Heart right ventricle (tissue), 16 donors: Measurements from ENCODE around the gene UBALD2. TPM values are rescaled to one million over a fixed set of nuclear protein-coding genes. Genes with fewer than 3 reads are reported as not detected.
"Not testable (repeated sequence)": the region's sequence is repeated elsewhere in the genome, so short reads cannot be mapped to it uniquely, and the experiment has no call there.

ENCODE experiments used
- ATAC-seq, 8 donors: fragments of 200-7000 bp; cut with Tn5 transposase; one replicate each; pipeline ENCODE4 v1.9.1; 2020; ENCODE audit warnings: mild to moderate bottlenecking in 8 of 8, moderate library complexity in 8 of 8, moderate number of reproducible peaks in 1 of 8
- DNase-seq, 2 donors: peaks; one replicate each; pipeline ENCODE4 v3.0.0-alpha.2; 2020
- H3K27ac ChIP-seq, 10 donors: fragments of 200-600 bp; sonication (generic) in 2 of 10; one replicate each; pipeline versions ENCODE4 v1.5.0 to v1.8.0; 2020 to 2022; ENCODE audit warnings: mild to moderate bottlenecking in 3 of 10
- H3K27me3 ChIP-seq, 7 donors: fragments of 200-600 bp; one replicate each; pipeline ENCODE4 v1.8.0; 2021 to 2022; ENCODE audit warnings: mild to moderate bottlenecking in 2 of 7
- H3K36me3 ChIP-seq, 9 donors: fragments of 200-600 bp; sonication (generic) in 1 of 9; one replicate each; pipeline versions ENCODE4 v1.5.0 to v1.8.0; 2020 to 2022; ENCODE audit warnings: mild to moderate bottlenecking in 2 of 9
- H3K4me1 ChIP-seq, 9 donors: fragments of 200-600 bp; sonication (generic) in 1 of 9; one replicate each; pipeline versions ENCODE4 v1.5.0 to v1.8.0; 2020 to 2022; ENCODE audit warnings: mild to moderate bottlenecking in 4 of 9
- H3K4me3 ChIP-seq, 10 donors: fragments of 200-600 bp; sonication (generic) in 2 of 10; one replicate each; pipeline versions ENCODE4 v1.5.0 to v1.8.0; 2020 to 2022; ENCODE audit warnings: mild to moderate bottlenecking in 7 of 10, moderate library complexity in 2 of 10
- H3K9me3 ChIP-seq, 11 donors: fragments of 200-600 bp in 10 of 11; sonication (generic) in 2 of 11; one replicate each; pipeline versions ENCODE4 v1.5.0 to v1.8.0; 2013 to 2022; ENCODE audit warnings: mild to moderate bottlenecking in 2 of 11, control low read depth in 1 of 11, moderate library complexity in 1 of 11
- CTCF ChIP-seq, 9 donors: fragments of 200-600 bp; sonication (generic) in 2 of 9; IDR thresholded peaks; one replicate each; pipeline versions ENCODE4 v1.5.0 to v1.8.0; 2021 to 2022; ENCODE audit warnings: antibody characterized with exemption in 9 of 9, mild to moderate bottlenecking in 5 of 9, moderate library complexity in 1 of 9
- WGBS, 2 donors: extraction: QIAGEN DNeasy Blood & Tissue Kit; methylation state at CpG; one replicate each; pipeline ENCODE4 v1.1.7; 2013; ENCODE audit warnings: inconsistent platforms in 1 of 2; 5-methylcytosine and 5-hydroxymethylcytosine counted together
- intact Hi-C, 10 donors: fragments of 100-400 bp; cut with DNase I; formaldehyde crosslinking; loops; one replicate each; pipeline versions ENCODE4 v1.11.1 to v1.14.2; 2022
- polyA plus RNA-seq, 2 donors: library from polyadenylated mRNA; stranded (reverse); fragments of 200-250 nt; gene quantifications; one replicate each; pipeline ENCODE4 v1.2.3, GENCODE V29; 2013
- total RNA-seq, 10 donors: library from RNA; stranded (reverse); fragmentation: NEBNext Ultra II Directional in 3 of 10; extraction: Animal tissue kit (Norgen Biotek cat#: 25700) in 3 of 10; gene quantifications; one replicate each; pipeline versions ENCODE4 v1.2.1 to v1.2.4, GENCODE V29; 2021 to 2023
- donor health status: Arrhythmogenic right ventricular cardiomyopathy.
- donor health status: ischemic (EF 13 %, LVEDD 7.1; RV severe dilation, severe dysfunction).
- donor health status: healthy with polysubstance abuse.
- donor health status: DM: no; HTN: yes; CAD: no.
- donor health status: DM: no; HTN: no; CAD: no.
- donor health status: ischemic (EF 25% LVEDD 6.9; RV normal size, moderate dysfunction).
- donor health status: ischemic (EF 25% LVEDD 5.7; RV mildly dilated, moderate dysfunction).
- donor health status: healthy.
- donor health status: DM: yes; HTN: yes; CAD: no.
- donor health status: Ischemic cardiomyopathy.
- donor health status: ischemic (EF 35%, LVEDD 5.7; RV mildly dilated, moderate dysfunction).
- donor health status: nonischemic (EF 11% LVEDD 7.7; RV severe dilation, severe dysfunction).
- donor health status: DM: yes; HTN: yes; CAD: no.
- donor health status: PGD.
- donor health status: ischemic (EF 29% LVEDD 5.4; RV normal size, mild dysfunction).
- donor health status: nonischemic (EF 23%, LVEDD 6.1; RV moderate dilation, normal function).

UBALD2 gene
- total and polyA plus RNA-seq, 12 donors: 13.3 to 50.7 (median 26.5) TPM

- DNase-seq (no peak), ATAC-seq (no peak)
- Histone ChIP-seq H3K9me3 (no peaks in the 10 kb centered on the region), H3K27ac (peak overlapping the region in 1 of 10 donors; percentile 89), H3K27me3 (no peaks in the 10 kb centered on the region), H3K36me3 (no peaks in the 10 kb centered on the region), H3K4me1 (peaks cover 0 to 31% (median 11%) of the 10 kb centered on the region in 9 donors), H3K4me3 (no peak overlapping the region)
- intact Hi-C loops: no loop called here
- no peak for TF ChIP-seq CTCF (IDR thresholded peaks at IDR 0.05)
- 89 to 92% methylated on average over 7 of the region's 7 CpGs for WGBS, 2 donors
Observed at GRCh38 chr17:76253841-76254240, 11.3 kb upstream of the UBALD2 start.

GRCh38 chr17:76254275-76254674 is 10.9 kb upstream of the UBALD2 start:
- Histone ChIP-seq H3K36me3 (no peaks in the 10 kb centered on the region), H3K27ac (no peak overlapping the region), H3K9me3 (no peaks in the 10 kb centered on the region), H3K27me3 (no peaks in the 10 kb centered on the region), H3K4me1 (peaks cover 0 to 33% (median 14%) of the 10 kb centered on the region in 9 donors), H3K4me3 (no peak overlapping the region)
- intact Hi-C loops: no loop called here
- 90 to 93% methylated on average over 5 of the region's 5 CpGs for WGBS, 2 donors
- DNase-seq (no peak), ATAC-seq (no peak)
- no peak for TF ChIP-seq CTCF (IDR thresholded peaks at IDR 0.05)

- ATAC-seq: no peak
- 83 to 84% methylated on average over 6 of the region's 6 CpGs for WGBS, 2 donors
- intact Hi-C loops: no loop called here
- Histone ChIP-seq H3K27me3 (no peaks in the 10 kb centered on the region), H3K27ac (peak overlapping the region in 1 of 10 donors; percentile 7), H3K9me3 (no peaks in the 10 kb centered on the region), H3K4me1 (peaks cover 0 to 47% (median 16%) of the 10 kb centered on the region in 9 donors), H3K4me3 (no peak overlapping the region), H3K36me3 (no peaks in the 10 kb centered on the region)
- no peak for DNase-seq
- no peak for TF ChIP-seq CTCF (IDR thresholded peaks at IDR 0.05)
Observed at GRCh38 chr17:76255801-76256429, 9.2 kb upstream of the UBALD2 start.

GRCh38 chr17:76256430-76257050 is 8.6 kb upstream of the UBALD2 start:
- H3K27me3 ChIP-seq, intact Hi-C loops, H3K36me3 ChIP-seq, ATAC-seq, DNase-seq, H3K9me3 ChIP-seq, H3K4me3 ChIP-seq: not testable (repeated sequence)
- Histone ChIP-seq H3K27ac (peak overlapping the region in 1 of 10 donors; percentile 7), H3K4me1 (peaks cover 0 to 47% (median 16%) of the 10 kb centered on the region in 9 donors)
- WGBS, 2 donors: 79 to 80% methylated on average over 19 of the region's 19 CpGs

GRCh38 chr17:76260220-76260619 is 4.9 kb upstream of the UBALD2 start:
- DNase-seq (no peak), ATAC-seq (no peak)
- no peak overlapping the region for H3K4me3 ChIP-seq
- H3K27ac ChIP-seq: peak overlapping the region in 4 of 10 donors; percentile 19 to 30 (median 28)
- H3K4me1 ChIP-seq: peaks cover 0 to 55% (median 28%) of the 10 kb centered on the region in 9 donors
- no peaks in the 10 kb centered on the region for H3K9me3 ChIP-seq
- no peak for TF ChIP-seq CTCF (IDR thresholded peaks at IDR 0.05)
- H3K27me3 ChIP-seq: no peaks in the 10 kb centered on the region
- WGBS, 2 donors: 94 to 96% methylated on average over 7 of the region's 7 CpGs
- intact Hi-C loops: loop anchor here in 1 of 10 donors (10.0 kb wide), 1 partner anchor 355 kb away; the partner anchor contains the start of gene MRPL38
- no peaks in the 10 kb centered on the region for H3K36me3 ChIP-seq
